ENCODE results near the gene NAB1.

Gene NAB1

GRCh38 chr2:190693533-190694232, 44.8 kb downstream of the NAB1 start:
- no peak for DNase-seq (ENCODE audit: low read depth, low spot score)
- no peak for TF ChIP-seq CTCF (IDR thresholded peaks at IDR 0.05; ENCODE audit: low read depth, low read length)
- H3K4me3 ChIP-seq (ENCODE audit: low read depth, low read length): no peak overlapping the region
- in situ Hi-C loops (cut with HindIII; ENCODE audit: low sequenced_read_pairs): no loop called here

- H3K4me3 ChIP-seq (ENCODE audit: low read depth, low read length): no peak overlapping the region
- no peak for DNase-seq (ENCODE audit: low read depth, low spot score)
- in situ Hi-C loops (cut with HindIII; ENCODE audit: low sequenced_read_pairs): no loop called here
- no peak for TF ChIP-seq CTCF (IDR thresholded peaks at IDR 0.05; ENCODE audit: low read depth, low read length)
These were observed 45.6 kb downstream of the NAB1 start for GRCh38 chr2:190694479-190694878.

GRCh38 chr2:190695739-190696138, 46.9 kb downstream of the NAB1 start:
- no peak for DNase-seq (ENCODE audit: low read depth, low spot score)
- no peak overlapping the region for H3K4me3 ChIP-seq (ENCODE audit: low read depth, low read length)
- in situ Hi-C loops (cut with HindIII; ENCODE audit: low sequenced_read_pairs): no loop called here
- no peak for TF ChIP-seq CTCF (IDR thresholded peaks at IDR 0.05; ENCODE audit: low read depth, low read length)

- TF ChIP-seq CTCF (IDR thresholded peaks at IDR 0.05; ENCODE audit: low read depth, low read length): no peak
- in situ Hi-C loops (cut with HindIII; ENCODE audit: low sequenced_read_pairs): no loop called here
- no peak for DNase-seq (ENCODE audit: low read depth, low spot score)
These were observed 48.0 kb downstream of the NAB1 start for GRCh38 chr2:190696792-190697398.

GRCh38 chr2:190697421-190697820, 48.5 kb downstream of the NAB1 start:
- H3K4me3 ChIP-seq (ENCODE audit: low read depth, low read length): no peak overlapping the region
- DNase-seq (ENCODE audit: low read depth, low spot score): no peak
- no peak for TF ChIP-seq CTCF (IDR thresholded peaks at IDR 0.05; ENCODE audit: low read depth, low read length)
- in situ Hi-C loops (cut with HindIII; ENCODE audit: low sequenced_read_pairs): no loop called here

More at GRCh38 chr2:190696792-190697398, 48.0 kb downstream of the NAB1 start:
- no peak overlapping the region for H3K4me3 ChIP-seq (ENCODE audit: low read depth, low read length)

GRCh38 chr2:190698895-190699294, 50.0 kb downstream of the NAB1 start:
- TF ChIP-seq CTCF (IDR thresholded peaks at IDR 0.05; ENCODE audit: low read depth, low read length): peak; percentile 51
- in situ Hi-C loops (cut with HindIII; ENCODE audit: low sequenced_read_pairs): no loop called here
- no peak for DNase-seq (ENCODE audit: low read depth, low spot score)

More at GRCh38 chr2:190698895-190699294, 50.0 kb downstream of the NAB1 start:
- H3K4me3 ChIP-seq (ENCODE audit: low read depth, low read length): no peak overlapping the region

Measured in astrocyte of the spinal cord (primary cell).